ENCODE results near the gene SNRPA.

GRCh38 chr19:40776932-40777644 is 26.1 kb downstream of the SNRPA start:
- TF ChIP-seq CTCF (IDR thresholded peaks at IDR 0.05; ENCODE audit: low read depth, low read length) (no peak), MAX (IDR thresholded peaks at IDR 0.05; ENCODE audit: low read depth, low read length) (no peak)

Measured in NB4 (cell line).